ENCODE measurements around the gene PLA2G2D.
"Not testable (repeated sequence)": the region's sequence is repeated elsewhere in the genome, so short reads cannot be mapped to it uniquely, and the experiment has no call there.

Gene PLA2G2D

DNA sequence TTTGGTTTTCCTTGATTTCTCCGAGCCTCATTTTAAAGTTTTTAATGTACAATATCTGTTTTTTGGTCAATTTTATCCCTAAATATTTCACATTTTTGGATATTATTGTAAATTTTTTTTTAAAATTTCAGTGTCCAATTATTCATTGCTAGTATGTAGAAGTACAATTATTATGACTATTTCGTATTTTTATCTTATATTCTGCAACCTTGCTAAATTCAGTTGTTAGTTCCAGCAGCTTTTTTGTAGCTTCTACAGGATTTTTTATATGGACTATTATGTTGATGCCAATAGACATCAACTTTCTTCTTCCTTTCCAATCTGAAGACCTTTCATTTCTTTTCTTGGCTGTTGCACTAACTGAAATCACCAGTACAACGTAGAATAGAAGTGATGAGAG is 15.7 kb upstream of the PLA2G2D start:
- H3K36me3 ChIP-seq (ENCODE audit: control insufficient read depth in 2 of 2, insufficient read depth in 1 of 2, low read length in 2 of 2), result no peaks in the 10 kb centered on the region
- ChIA-PET POLR2A (no interaction called here), CTCF (no interaction called here)
- H3K4me3 ChIP-seq (ENCODE audit: low read depth, low read length), result no peak overlapping the region
- no peak overlapping the region for H3K27ac ChIP-seq (ENCODE audit: extremely low read depth, low read depth, low read length)
- no peaks in the 10 kb centered on the region for H3K9me3 ChIP-seq (ENCODE audit: control insufficient read depth, insufficient read depth, low read depth, low read length)
- no peak for TF ChIP-seq ZFP37 (tag by site-specific recombination; IDR thresholded peaks at IDR 0.05)
- TF ChIP-seq OSR2 (tag by site-specific recombination; IDR thresholded peaks at IDR 0.05), result no peak
- TF ChIP-seq ZNF16 (tag by site-specific recombination; IDR thresholded peaks at IDR 0.05; ENCODE audit: low read depth), result no peak
- no peak for TF ChIP-seq ZNF112 (tag by site-specific recombination; IDR thresholded peaks at IDR 0.05)
- no peak for TF ChIP-seq ZNF132 (tag by site-specific recombination; IDR thresholded peaks at IDR 0.05; ENCODE audit: borderline replicate concordance)
- TF ChIP-seq ZNF677 (tag by site-specific recombination; IDR thresholded peaks at IDR 0.05), result no peak
- TF ChIP-seq, protein P1, sequence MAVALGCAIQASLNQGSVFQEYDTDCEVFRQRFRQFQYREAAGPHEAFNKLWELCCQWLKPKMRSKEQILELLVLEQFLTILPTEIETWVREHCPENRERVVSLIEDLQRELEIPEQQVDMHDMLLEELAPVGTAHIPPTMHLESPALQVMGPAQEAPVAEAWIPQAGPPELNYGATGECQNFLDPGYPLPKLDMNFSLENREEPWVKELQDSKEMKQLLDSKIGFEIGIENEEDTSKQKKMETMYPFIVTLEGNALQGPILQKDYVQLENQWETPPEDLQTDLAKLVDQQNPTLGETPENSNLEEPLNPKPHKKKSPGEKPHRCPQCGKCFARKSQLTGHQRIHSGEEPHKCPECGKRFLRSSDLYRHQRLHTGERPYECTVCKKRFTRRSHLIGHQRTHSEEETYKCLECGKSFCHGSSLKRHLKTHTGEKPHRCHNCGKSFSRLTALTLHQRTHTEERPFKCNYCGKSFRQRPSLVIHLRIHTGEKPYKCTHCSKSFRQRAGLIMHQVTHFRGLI (tag by site-specific recombination; IDR thresholded peaks at IDR 0.05), result no peak
- no peak for TF ChIP-seq ZNF2 (tag by site-specific recombination; IDR thresholded peaks at IDR 0.05)
- TF ChIP-seq ZBTB48 (tag by site-specific recombination; IDR thresholded peaks at IDR 0.05), result no peak
- TF ChIP-seq PRDM1 (tag by site-specific recombination; IDR thresholded peaks at IDR 0.05), result no peak
- TF ChIP-seq ZNF76 (tag by site-specific recombination; IDR thresholded peaks at IDR 0.05; ENCODE audit: borderline replicate concordance, low read depth), result no peak
- no peak for TF ChIP-seq ZNF626 (tag by site-specific recombination; IDR thresholded peaks at IDR 0.05)
- TF ChIP-seq GLI4 (tag by site-specific recombination; IDR thresholded peaks at IDR 0.05), result no peak
- no peak for TF ChIP-seq ZNF223 (tag by site-specific recombination; IDR thresholded peaks at IDR 0.05)
- TF ChIP-seq ZNF530 (tag by site-specific recombination; IDR thresholded peaks at IDR 0.05; ENCODE audit: low read depth), result no peak
- no peak for TF ChIP-seq ZNF501 (tag by site-specific recombination; IDR thresholded peaks at IDR 0.05)
- TF ChIP-seq ZNF521 (tag by site-specific recombination; IDR thresholded peaks at IDR 0.05), result no peak
- no peak for TF ChIP-seq ZNF10 (tag by site-specific recombination; IDR thresholded peaks at IDR 0.05)
- no peak for TF ChIP-seq ZNF114 (tag by site-specific recombination; IDR thresholded peaks at IDR 0.05)
- TF ChIP-seq ZNF214 (tag by site-specific recombination; IDR thresholded peaks at IDR 0.05; ENCODE audit: borderline replicate concordance), result no peak
- H3K4me1 ChIP-seq (ENCODE audit: control insufficient read depth, insufficient read depth, low read length), result no peaks in the 10 kb centered on the region

- POLR2A ChIA-PET; H3K27ac ChIP-seq (ENCODE audit: extremely low read depth, low read depth, low read length); H3K4me3 ChIP-seq (ENCODE audit: low read depth, low read length); H3K36me3 ChIP-seq (ENCODE audit: control insufficient read depth in 2 of 2, insufficient read depth in 1 of 2, low read length in 2 of 2); H3K4me1 ChIP-seq (ENCODE audit: control insufficient read depth, insufficient read depth, low read length); H3K9me3 ChIP-seq (ENCODE audit: control insufficient read depth, insufficient read depth, low read depth, low read length): not testable (repeated sequence)
- CTCF ChIA-PET, result interaction anchor here (0.6 kb wide), 1 partner anchor 43 kb away, joined by 5 read pairs; no protein-coding TSS in a partner anchor
Observed at GRCh38 chr1:20130518-20130917, 11.2 kb upstream of the PLA2G2D start.

- CTCF ChIA-PET, result interaction anchor here (1.5 kb wide), 1 partner anchor 25 kb away, joined by 5 read pairs; no protein-coding TSS in a partner anchor
- no peaks in the 10 kb centered on the region for H3K4me1 ChIP-seq (ENCODE audit: control insufficient read depth, insufficient read depth, low read length)
- H3K27ac ChIP-seq (ENCODE audit: extremely low read depth, low read depth, low read length), result no peak overlapping the region
- TF ChIP-seq ZNF433 (tag by site-specific recombination; IDR thresholded peaks at IDR 0.05; ENCODE audit: low read depth) (no peak), PRDM2 (tag by site-specific recombination; IDR thresholded peaks at IDR 0.05; ENCODE audit: borderline replicate concordance) (no peak), CTCF (tag by site-specific recombination; IDR thresholded peaks at IDR 0.05) (no peak)
Observed at GRCh38 chr1:20126806-20127440, 7.6 kb upstream of the PLA2G2D start.

More at GRCh38 chr1:20126806-20127440, 7.6 kb upstream of the PLA2G2D start:
- POLR2A ChIA-PET, result interaction anchor here (0.6 kb wide), 1 partner anchor 19 kb away, joined by 3 read pairs; no protein-coding TSS in a partner anchor
- H3K4me3 ChIP-seq (ENCODE audit: low read depth, low read length), result no peak overlapping the region
- no peaks in the 10 kb centered on the region for H3K36me3 ChIP-seq (ENCODE audit: control insufficient read depth in 2 of 2, insufficient read depth in 1 of 2, low read length in 2 of 2)
- no peaks in the 10 kb centered on the region for H3K9me3 ChIP-seq (ENCODE audit: control insufficient read depth, insufficient read depth, low read depth, low read length)

All from HEK293 (cell line).